Left ventricle myocardium inferior (tissue), 1 donor: ENCODE data around the gene METTL22. TPM values are rescaled to one million over a fixed set of nuclear protein-coding genes. Genes with fewer than 3 reads are reported as not detected.

Source experiments
- DNase-seq: peaks from one replicate; pipeline ENCODE4 v3.0.0-alpha.2; 2020
- H3K27ac ChIP-seq: fragments of 200-600 bp; replicated peaks from 2 replicates; pipeline ENCODE4 v1.8.0; 2021
- H3K27me3 ChIP-seq: fragments of 200-600 bp; 2 replicates; pipeline ENCODE4 v1.8.0; 2021; ENCODE audit warnings: low read depth
- H3K36me3 ChIP-seq: fragments of 200-600 bp; 2 replicates; pipeline ENCODE4 v1.8.0; 2021
- H3K4me1 ChIP-seq: fragments of 200-600 bp; 2 replicates; pipeline ENCODE4 v1.8.0; 2021
- H3K4me3 ChIP-seq: fragments of 200-600 bp; 2 replicates; pipeline ENCODE4 v1.8.0; 2021; ENCODE audit warnings: mild to moderate bottlenecking, moderate library complexity
- H3K9me3 ChIP-seq: fragments of 200-600 bp; replicated peaks from 2 replicates; pipeline ENCODE4 v1.8.0; 2021
- intact Hi-C: fragments of 100-400 bp; cut with micrococcal nuclease; formaldehyde crosslinking; loops from one replicate; pipeline ENCODE4 v1.11.0; 2022
- long read RNA-seq: library from polyadenylated mRNA; unstranded; transcript quantifications from one replicate; pipeline ENCODE4 v2.0.0, GENCODE V29; 2021
- total RNA-seq: library from RNA; stranded (reverse); fragmentation: NEBNext Ultra II Directional; extraction: Animal tissue kit (Norgen Biotek cat#: 25700); gene quantifications from one replicate; pipeline ENCODE4 v1.2.1, GENCODE V29; 2021
- TF ChIP-seq, protein P1 (sequence below): fragments of 200-600 bp; IDR thresholded peaks from 2 replicates; pipeline ENCODE4 v1.8.0; 2021; ENCODE audit warnings: antibody characterized with exemption, mild to moderate bottlenecking, borderline replicate concordance
- donor health status: DM: no; HTN: yes; CAD: no; lungs with severe emphysema.

The METTL22 gene, protein sequence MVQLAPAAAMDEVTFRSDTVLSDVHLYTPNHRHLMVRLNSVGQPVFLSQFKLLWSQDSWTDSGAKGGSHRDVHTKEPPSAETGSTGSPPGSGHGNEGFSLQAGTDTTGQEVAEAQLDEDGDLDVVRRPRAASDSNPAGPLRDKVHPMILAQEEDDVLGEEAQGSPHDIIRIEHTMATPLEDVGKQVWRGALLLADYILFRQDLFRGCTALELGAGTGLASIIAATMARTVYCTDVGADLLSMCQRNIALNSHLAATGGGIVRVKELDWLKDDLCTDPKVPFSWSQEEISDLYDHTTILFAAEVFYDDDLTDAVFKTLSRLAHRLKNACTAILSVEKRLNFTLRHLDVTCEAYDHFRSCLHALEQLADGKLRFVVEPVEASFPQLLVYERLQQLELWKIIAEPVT
- 27.3 TPM for total RNA-seq
- long read RNA-seq, full-length matches to known transcripts: 15 of 34 reads
- long read RNA-seq, partial matches to known transcripts: 9 of 34 reads
- long read RNA-seq, other reads (novel, unspliced or antisense): 10 of 34 reads

DNA sequence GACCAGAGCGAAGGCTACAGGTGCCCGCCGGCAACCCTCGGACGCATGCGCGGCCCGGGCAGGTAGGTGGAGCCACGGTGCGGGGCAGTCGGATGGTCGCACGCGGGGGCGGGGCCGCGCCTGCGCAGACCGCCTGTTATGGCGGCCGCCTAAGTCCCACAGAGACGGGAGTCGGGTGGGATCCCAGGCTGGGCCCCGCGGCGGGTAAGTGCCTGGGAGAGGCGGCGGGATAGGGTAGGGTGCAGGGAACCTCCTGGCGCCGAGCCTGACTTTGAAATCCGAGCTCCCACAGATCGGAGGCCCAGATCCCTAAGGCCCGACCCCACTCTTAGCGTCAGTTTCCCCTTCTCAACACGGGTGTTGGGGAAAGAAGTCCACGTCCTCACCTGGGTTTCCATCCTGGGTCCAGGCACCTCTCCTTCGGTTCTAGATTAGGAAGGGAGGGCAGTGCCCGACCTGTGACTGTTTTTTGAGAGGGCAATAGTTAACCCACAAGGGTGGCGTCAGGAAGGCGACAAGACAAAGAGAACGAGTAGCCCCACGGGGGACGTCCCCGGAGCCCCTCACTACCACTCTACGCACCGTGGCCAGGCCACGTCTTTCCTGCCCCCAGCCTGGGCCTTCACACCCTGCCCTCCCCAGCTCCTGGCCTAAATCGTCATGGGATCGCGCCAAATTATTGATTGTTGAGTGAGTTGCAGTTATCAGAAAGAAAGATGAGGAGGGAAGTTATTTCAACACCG is at the start of gene METTL22:
Gene METTL22, plus strand, starts transcription at position 127 of the 743 bp plus-strand sequence. CDS start 3,968 bp downstream, outside the sequence.
- intact Hi-C loops: no loop called here
- peak within 1 kb of the TSS; percentile 99 for H3K4me3 ChIP-seq
- H3K36me3 ChIP-seq: peaks cover 16% of the 10 kb centered on the region
- H3K27me3 ChIP-seq: no peaks in the 10 kb centered on the region
- H3K9me3 ChIP-seq: no peaks in the 10 kb centered on the region
- peak; percentile 92 for DNase-seq
- TF ChIP-seq, protein P1, sequence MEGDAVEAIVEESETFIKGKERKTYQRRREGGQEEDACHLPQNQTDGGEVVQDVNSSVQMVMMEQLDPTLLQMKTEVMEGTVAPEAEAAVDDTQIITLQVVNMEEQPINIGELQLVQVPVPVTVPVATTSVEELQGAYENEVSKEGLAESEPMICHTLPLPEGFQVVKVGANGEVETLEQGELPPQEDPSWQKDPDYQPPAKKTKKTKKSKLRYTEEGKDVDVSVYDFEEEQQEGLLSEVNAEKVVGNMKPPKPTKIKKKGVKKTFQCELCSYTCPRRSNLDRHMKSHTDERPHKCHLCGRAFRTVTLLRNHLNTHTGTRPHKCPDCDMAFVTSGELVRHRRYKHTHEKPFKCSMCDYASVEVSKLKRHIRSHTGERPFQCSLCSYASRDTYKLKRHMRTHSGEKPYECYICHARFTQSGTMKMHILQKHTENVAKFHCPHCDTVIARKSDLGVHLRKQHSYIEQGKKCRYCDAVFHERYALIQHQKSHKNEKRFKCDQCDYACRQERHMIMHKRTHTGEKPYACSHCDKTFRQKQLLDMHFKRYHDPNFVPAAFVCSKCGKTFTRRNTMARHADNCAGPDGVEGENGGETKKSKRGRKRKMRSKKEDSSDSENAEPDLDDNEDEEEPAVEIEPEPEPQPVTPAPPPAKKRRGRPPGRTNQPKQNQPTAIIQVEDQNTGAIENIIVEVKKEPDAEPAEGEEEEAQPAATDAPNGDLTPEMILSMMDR: no peak
- H3K27ac ChIP-seq: peak within 1 kb of the TSS; percentile 88
- peaks cover 30% of the 10 kb centered on the region for H3K4me1 ChIP-seq

DNA sequence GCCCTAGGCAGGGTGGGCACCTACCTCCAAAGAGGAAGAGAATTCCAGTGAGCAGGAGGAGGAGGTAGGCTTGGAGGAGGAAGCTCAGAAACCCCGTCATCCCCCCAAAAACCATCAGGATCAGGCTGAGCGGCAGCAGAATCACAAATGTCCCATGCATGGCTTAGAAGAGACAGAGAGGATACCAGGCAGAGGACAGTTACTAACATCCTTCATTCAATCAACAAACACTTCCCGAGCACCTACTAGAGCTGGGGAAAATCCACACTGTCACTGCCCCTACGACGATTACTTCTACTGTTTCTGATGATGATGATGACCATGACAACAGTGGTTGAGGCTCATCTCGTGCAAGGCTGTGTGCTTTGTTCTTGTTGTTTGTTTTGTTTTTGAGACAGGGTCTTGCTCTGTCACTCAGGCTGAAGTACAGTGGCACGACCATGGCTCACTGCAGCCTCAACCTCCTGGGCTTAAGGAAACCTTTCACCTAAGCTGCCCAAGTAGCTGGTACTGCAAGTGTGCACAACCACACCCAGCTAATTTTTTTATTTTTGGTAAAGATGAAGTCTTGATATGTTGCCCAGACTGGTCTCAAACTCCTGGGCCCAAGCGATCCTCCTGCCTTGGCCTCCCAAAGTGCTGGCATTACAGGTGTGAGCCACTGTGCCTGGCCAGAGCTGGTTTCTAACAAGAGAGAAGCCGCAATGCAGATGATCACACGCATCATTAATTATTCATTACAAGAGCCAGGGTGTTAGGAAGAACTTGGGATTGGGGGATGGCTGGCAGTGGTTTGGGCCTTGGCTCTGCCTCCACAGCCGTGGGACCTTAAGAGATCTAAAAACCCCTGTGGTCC is 49.2 kb upstream of the METTL22 start:
- Histone ChIP-seq H3K9me3 (no peaks in the 10 kb centered on the region), H3K27ac (no peak overlapping the region), H3K4me3 (no peak overlapping the region), H3K27me3 (peaks cover 82% of the 10 kb centered on the region), H3K36me3 (no peaks in the 10 kb centered on the region), H3K4me1 (peaks cover 19% of the 10 kb centered on the region)
- DNase-seq: no peak
- intact Hi-C loops: loop anchor here (5.0 kb wide), 1 partner anchor 310 kb away; the partner anchor contains the start of gene LITAFD
- TF ChIP-seq, protein P1: no peak

DNA sequence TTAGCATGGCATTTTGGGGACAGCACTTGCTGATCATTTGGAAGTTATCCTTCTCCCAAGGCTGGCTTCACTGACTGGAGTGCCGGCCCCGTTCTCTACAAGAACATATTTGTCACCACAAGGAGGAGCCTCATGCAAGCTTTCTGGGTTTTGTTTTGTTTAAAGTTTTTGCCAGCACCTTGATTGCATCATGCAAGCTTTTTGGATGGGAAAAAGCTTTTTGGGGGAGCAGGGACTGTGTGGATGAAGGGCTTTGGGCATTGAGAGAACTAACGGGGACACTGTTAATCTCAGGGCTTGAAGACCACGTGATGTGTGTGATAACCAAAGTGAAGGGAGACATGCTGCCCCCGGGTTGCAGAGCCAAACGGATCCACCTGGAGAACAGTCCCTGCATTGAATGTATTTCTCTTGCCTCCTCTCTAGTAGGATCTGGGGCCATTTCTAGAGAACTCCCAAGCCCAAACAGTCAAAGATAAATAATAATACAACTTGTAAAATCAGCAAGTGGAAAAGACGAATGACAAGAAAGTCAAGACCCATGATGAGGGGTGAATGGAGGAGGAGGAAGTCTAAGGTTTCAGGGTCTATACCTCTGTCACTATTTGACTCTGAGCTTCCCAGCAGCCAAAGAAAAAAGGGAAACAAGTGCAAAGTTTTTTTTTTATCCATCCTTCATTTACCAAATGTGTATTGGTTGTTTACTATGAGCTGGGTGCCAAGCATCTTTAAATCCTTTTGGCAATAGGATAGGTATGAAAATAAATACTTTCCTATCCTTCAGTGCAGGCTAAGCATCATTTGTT is 48.4 kb upstream of the METTL22 start:
- intact Hi-C loops: loop anchor here (5.0 kb wide), 1 partner anchor 309 kb away; the partner anchor contains the start of gene LITAFD

DNA sequence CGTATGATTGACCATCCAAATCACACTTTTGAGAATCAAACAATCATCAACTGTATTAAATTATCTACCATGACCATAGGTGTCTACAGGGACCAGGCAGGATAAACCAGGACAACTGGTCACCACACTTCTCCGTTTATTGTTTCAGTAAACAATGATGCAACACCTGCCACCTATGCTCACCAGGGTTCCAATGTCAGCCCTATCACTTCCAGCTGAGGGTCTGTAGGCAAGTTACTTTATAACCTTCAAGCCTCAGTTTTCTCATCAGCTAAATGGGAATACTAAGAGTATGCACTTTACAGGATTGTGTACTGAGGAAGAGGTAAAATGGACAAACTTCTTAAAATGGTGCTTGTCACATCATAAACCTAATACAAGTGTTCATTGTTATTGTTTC is 46.1 kb upstream of the METTL22 start:
- no peak overlapping the region for H3K4me3 ChIP-seq
- H3K36me3 ChIP-seq: no peaks in the 10 kb centered on the region
- TF ChIP-seq, protein P1: no peak
- H3K9me3 ChIP-seq: no peaks in the 10 kb centered on the region
- peaks cover 87% of the 10 kb centered on the region for H3K27me3 ChIP-seq
- H3K27ac ChIP-seq: no peak overlapping the region
- H3K4me1 ChIP-seq: peaks cover 13% of the 10 kb centered on the region
- no peak for DNase-seq
- intact Hi-C loops: no loop called here

More for the DNA sequence above, 48.4 kb upstream of the METTL22 start:
- H3K4me3 ChIP-seq: no peak overlapping the region
- peaks cover 13% of the 10 kb centered on the region for H3K4me1 ChIP-seq
- no peaks in the 10 kb centered on the region for H3K36me3 ChIP-seq
- H3K27ac ChIP-seq: no peak overlapping the region
- H3K9me3 ChIP-seq: no peaks in the 10 kb centered on the region
- TF ChIP-seq, protein P1: peak; percentile 47
- peaks cover 90% of the 10 kb centered on the region for H3K27me3 ChIP-seq
- DNase-seq: no peak
